Measurements from ENCODE around the gene SLC45A1.
A peak's percentile ranks its signal among the peaks of the same experiment; 100 is the strongest.

SLC45A1 gene

DNA sequence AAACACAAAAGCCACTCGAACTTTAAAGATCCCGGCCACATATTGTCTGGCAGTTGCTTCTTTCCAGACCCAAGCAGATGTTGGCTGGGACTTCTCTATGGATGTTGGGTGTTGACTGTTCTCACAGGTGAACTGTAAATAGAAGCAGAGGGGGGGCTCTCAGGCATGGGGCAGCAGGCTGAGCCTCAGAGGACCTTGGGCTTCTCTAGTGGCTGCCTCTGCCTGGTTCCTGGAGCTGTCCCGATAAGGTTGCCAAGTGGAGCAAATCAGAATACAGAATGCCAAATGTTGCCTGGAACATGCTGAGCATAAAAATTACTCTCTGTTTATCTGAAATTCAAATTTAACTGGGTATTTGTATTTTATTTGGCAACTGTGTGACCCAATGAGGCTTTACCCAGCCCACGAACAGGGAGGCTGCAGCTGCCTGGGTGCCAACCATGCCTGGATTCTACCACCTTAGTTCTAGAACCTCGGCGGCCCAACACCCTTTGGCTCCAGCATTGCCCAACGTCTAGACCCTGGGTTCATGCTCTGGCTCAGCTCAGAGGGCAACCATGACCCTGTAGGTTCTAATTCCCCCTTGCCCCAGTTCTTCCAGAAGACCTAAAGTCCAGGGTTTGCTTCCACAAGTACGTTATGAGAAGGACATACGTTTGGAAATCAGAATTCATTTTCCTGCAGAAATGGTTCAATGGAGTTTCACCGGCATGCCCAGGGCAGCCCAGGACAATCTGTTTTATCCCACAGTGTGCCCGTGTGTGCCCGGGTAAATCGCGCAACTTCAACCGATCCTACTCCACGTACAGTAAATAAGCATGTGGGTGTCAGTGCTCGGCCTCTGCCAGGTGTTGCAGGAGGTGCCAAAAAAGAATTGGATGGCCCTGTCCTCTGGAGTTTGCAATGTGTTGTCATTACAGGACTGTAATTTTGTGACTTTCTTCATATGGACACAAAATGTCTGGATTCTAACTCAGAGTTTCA lies 5.4 kb upstream of the SLC45A1 start:
- no peak for DNase-seq

DNA sequence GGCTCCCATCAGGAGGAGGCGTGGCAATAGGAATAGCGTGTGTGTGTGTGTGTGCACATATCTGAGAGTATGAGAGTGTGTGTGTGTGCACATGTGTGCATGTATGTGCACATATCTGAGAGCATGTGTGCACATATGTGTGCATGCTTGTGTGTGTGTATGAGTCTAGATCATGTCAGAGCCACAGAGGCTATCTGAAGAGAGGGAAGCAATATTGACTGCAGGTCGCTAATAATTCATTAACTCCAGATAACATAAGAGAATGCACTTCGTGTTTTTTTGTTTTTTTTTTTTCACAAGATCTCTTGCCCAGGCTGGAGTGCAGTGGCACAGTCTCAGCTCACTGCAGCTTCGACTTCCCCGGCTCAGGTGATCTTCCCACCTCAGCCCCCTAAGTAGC lies 4.7 kb upstream of the SLC45A1 start:
- DNase-seq, result no peak

GRCh38 chr1:8314346-8315280 lies 3.3 kb upstream of the SLC45A1 start:
- DNase-seq, result peak; percentile 81

GRCh38 chr1:8315573-8316475 lies 2.1 kb upstream of the SLC45A1 start:
- DNase-seq, result no peak

- DNase-seq, result no peak
Measured at GRCh38 chr1:8318436-8318835, 522 bp downstream of the SLC45A1 start.

- DNase-seq, result no peak
Measured at GRCh38 chr1:8321612-8322011, 3.7 kb downstream of the SLC45A1 start.

GRCh38 chr1:8323706-8324105 lies 5.8 kb downstream of the SLC45A1 start:
- DNase-seq, result no peak

DNA sequence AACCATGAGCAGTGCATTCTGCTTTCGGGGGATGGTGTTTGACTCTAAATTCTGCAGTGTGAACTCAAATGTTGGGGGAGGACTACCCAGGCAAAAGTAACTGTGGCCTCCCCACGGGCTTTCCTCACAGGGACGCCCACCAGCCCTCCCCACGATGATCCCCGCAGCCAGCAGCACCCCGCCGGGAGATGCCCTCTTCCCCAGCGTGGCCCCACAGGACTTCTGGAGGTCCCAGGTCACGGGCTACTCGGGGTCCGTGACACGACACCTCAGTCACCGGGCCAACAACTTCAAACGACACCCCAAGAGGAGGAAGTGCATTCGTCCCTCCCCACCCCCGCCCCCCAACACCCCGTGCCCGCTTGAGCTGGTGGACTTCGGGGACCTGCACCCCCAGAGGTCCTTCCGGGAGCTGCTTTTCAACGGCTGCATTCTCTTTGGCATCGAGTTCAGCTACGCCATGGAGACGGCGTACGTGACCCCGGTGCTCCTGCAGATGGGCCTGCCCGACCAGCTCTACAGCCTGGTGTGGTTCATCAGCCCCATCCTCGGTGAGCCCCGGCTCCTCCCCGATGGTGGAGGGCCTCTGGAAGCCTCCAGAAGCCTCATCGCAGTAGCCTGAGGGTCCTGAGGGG lies 6.4 kb downstream of the SLC45A1 start:
- DNase-seq, result no peak

GRCh38 chr1:8325771-8326170 lies 7.9 kb downstream of the SLC45A1 start:
- no peak for DNase-seq

DNA sequence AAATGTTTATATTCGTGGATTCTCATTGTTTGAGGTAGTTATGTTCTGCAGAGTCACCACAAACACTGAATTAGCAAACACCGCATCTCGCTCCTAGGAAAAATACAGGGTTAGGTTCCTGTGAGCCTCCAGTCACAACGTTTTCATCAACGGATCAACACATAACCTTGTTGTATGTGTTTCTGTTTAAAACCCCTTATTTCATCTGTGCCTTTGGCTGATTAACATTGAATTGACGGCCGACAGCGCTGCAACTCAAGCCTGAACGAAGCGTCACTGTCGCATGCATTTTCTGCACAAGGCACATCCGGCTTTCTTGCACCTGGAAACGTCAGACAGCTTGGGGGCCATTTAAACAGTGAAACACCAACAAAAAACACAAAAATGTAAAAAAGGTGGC lies 8.4 kb downstream of the SLC45A1 start:
- DNase-seq, result no peak

GRCh38 chr1:8328271-8328670 lies 10.4 kb downstream of the SLC45A1 start:
- no peak for DNase-seq

GRCh38 chr1:8329439-8329838 lies 11.5 kb downstream of the SLC45A1 start:
- no peak for DNase-seq

GRCh38 chr1:8329858-8330257 lies 11.9 kb downstream of the SLC45A1 start:
- DNase-seq, result no peak

DNA sequence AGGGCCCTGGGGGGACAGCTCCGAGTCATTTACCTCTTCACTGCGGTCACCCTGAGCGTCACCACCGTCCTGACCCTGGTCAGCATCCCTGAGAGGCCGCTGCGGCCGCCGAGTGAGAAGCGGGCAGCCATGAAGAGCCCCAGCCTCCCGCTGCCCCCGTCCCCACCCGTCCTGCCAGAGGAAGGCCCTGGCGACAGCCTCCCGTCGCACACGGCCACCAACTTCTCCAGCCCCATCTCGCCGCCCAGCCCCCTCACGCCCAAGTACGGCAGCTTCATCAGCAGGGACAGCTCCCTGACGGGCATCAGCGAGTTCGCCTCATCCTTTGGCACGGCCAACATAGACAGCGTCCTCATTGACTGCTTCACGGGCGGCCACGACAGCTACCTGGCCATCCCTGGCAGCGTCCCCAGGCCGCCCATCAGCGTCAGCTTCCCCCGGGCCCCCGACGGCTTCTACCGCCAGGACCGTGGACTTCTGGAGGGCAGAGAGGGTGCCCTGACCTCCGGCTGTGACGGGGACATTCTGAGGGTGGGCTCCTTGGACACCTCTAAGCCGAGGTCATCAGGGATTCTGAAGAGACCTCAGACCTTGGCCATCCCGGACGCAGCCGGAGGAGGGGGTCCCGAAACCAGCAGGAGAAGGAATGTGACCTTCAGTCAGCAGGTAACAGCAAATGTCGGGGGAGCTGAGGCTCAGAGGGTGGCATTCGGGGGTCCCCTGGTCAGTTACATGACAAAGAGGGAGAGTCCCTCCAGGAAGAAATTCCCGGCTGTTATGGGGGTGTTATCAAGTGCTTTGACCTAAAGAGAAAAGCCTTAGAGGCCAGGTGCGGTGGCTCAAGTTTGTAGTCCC lies 12.6 kb downstream of the SLC45A1 start:
- peak; percentile 17 for DNase-seq

DNA sequence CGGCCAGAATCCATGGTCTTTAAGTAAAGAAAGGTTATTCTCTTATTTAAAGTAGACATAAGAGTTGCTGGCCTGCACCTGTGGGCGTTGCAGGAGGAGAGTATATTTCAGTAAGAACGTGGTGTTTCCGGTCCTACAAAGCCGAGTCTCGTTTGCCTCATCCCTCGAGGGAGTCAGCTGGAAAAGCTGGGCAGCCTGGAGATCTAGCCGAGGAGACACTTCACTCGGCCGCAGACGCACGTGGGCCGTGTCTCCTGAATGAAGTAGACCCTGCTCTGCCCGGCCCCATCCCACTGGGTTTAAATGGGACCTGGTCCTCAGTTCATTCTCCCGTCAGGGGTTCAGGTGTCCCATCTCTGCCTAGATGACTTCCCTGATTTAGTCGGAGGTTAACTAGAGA lies 14.9 kb downstream of the SLC45A1 start:
- no peak for DNase-seq

GRCh38 chr1:8333246-8333987 lies 15.5 kb downstream of the SLC45A1 start:
- DNase-seq, result no peak

GRCh38 chr1:8334106-8334851 lies 16.4 kb downstream of the SLC45A1 start:
- no peak for DNase-seq

GRCh38 chr1:8335246-8335645 lies 17.3 kb downstream of the SLC45A1 start:
- no peak for DNase-seq

- DNase-seq, result no peak
Measured at GRCh38 chr1:8337776-8338525, 20.0 kb downstream of the SLC45A1 start.
